Dermis microvascular lymphatic vessel endothelial cell (primary cell): ENCODE measurements around the gene C5orf15. TPM values are rescaled to one million over a fixed set of nuclear protein-coding genes. Genes with fewer than 3 reads are reported as not detected.
A peak's percentile ranks its signal among the peaks of the same experiment; 100 is the strongest.
"Not testable (repeated sequence)": the region's sequence is repeated elsewhere in the genome, so short reads cannot be mapped to it uniquely, and the experiment has no call there.

Source experiments
- DNase-seq, 2 donors: peaks; one replicate each; pipeline versions ENCODE4 v3.0.0 to v3.0.0-alpha.2; 2010; ENCODE audit warnings: low read depth in 2 of 2
- total RNA-seq: library from RNA; depleted of rRNA; stranded (reverse); fragments of >200 nt; gene quantifications from 2 replicates; pipeline ENCODE4 v1.2.1, GENCODE V29; 2014

The C5orf15 gene
- total RNA-seq, 1 donor from 2014 or later = 23.0 TPM

DNA sequence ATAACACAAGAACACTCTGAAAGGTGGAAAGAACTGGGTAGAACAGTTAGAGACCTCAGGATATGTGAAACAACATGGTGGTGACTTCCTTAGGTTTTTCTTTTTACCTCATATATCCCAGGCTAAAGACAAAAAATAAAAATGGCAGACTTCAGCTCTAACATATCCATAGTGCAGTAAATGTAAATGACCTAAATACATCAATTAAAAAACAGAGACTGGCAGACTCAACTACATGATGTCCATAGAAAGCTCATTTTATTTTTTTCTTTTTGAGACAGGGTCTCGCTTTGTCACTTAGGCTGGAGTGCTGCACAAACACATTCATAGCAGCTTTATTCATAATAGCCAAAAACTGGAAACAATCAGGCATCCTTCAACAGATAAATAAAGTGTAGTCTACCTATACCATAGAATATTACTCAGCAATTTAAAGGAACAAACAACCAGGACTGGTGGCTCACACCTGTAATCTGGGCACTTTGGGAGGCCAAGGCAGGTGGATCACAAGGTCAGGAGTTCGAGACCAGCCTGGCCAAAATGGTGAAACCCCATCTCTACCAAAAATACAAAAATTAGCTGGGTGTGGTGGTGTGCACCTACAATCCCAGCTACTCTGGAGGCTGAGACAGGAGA, 4.8 kb downstream of the C5orf15 start:
- DNase-seq = no peak

DNA sequence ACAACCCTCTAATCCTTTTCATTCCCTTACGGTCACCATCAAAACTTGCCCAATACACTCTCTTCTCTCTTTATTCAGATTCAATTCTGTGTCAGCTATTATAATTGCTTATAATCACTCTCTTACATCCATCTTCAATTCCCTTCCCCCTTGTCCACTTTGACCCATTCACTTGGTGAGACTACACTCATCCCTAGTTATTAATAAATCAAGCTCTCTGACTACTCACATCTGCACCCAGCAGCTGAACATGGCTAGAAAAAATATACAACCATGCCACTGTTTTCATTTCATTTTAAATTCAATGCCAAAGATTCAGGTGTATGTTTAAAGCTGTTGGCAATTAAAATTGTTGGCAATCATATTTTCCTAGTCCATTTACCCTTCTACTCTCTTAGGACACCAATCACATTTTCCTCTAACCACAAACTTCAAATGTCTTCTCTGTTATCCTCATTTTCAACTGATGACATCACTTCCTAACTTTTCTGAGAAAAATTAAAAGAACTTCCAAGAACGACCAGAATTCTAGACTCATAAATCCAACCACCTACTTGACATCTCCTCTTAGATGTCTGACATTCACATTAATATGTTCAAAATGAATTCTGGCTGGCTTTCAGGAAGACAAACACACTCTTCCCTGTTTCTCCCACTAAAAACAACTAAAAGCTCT, 5.5 kb downstream of the C5orf15 start:
- DNase-seq = peak in 1 of 2 donors; percentile 24

DNA sequence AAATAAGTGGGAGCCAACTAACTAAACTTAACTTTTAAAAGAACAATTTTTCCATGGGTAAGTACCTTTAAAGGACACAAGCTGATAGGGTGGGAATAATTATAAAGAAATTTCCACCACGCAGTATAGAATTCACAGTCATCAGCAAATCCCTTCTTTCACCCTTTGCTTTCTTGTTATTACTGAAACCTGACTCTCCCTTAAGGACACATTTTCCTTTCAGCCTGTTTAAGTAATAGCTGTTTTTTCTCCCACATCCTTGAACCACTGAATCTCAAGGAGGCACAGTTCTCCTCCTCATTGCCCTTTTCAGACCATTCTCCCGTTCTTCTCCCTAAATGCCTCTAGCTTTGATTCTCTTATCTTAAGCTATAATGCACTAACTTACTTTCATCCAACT, 6.3 kb downstream of the C5orf15 start:
- DNase-seq = no peak

DNA sequence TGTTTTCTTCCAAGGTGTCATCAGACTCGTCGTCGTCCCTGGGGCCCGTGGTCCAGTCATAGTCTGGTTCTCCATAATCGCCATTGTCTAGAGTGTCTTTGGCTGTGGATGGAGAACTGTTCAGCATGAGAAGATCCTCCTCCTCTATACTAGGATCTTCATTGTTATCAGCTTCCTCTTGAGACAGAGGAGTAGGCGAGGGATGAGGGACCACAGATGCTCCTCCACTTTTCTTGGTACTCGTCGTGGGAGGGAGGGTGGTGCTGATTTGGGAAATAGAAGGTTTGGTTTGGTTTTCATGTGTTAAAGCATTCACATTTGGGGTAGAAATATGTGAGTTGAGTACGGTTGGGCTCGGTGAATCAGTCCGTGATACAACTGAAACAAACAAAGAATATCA, 8.8 kb downstream of the C5orf15 start:
- DNase-seq = no peak

DNA sequence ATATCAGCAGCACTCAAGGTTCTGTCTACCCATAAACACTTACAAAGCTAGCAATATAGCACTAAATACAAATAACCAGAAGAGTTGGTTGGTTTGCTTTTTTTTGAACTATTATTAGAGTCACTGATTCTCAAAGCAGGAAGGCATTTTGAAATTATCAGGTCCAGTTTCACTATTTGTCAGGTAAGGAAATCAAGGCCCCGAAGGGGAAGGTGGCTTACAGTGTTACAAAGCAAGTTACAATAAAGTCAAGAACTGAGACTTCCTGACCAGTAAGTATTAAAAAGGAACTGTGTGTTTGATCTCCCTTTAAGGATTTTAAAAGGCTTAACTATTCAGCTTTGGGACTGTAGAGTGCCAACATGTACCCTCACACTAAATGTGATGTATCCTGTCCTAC, 10.8 kb downstream of the C5orf15 start:
- DNase-seq = no peak

DNA sequence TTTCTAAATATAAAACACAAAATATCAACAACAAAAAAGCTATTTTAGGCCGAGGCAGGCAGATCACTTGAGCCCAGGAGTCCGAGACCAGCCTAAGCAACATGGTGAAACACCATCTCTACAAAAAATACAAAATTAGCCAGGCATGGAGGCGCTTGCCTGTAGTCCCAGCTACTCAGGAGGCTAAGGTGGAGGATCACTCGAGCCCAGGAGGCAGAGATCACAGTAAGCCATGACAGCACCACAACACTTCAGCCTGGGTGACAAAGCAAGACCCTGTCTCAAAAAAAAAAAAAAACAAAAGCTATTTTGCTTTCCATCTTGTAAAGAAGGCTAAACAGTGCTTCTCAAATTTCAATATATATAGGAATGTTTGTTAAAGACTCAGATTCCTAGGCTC, 11.3 kb downstream of the C5orf15 start:
- DNase-seq = no peak

DNA sequence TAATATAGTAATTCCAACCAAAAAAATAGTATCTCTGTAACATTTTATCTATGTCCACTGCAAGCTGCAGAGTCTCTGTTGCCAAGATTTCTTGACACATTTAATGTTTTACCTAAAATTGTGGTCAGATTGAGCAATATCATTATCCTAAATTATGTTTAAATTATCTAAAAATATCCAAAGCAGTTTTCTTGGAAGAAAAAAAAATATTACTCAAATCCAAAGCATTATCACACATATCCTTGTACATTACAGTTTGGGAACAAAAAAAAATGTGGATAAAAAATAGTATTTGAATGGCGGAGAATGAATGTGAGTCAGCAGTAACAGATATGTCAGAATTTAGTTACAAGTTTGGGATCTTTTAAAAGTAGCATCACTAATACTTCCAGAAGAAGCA, 12.2 kb downstream of the C5orf15 start:
- not testable (repeated sequence) for DNase-seq

DNA sequence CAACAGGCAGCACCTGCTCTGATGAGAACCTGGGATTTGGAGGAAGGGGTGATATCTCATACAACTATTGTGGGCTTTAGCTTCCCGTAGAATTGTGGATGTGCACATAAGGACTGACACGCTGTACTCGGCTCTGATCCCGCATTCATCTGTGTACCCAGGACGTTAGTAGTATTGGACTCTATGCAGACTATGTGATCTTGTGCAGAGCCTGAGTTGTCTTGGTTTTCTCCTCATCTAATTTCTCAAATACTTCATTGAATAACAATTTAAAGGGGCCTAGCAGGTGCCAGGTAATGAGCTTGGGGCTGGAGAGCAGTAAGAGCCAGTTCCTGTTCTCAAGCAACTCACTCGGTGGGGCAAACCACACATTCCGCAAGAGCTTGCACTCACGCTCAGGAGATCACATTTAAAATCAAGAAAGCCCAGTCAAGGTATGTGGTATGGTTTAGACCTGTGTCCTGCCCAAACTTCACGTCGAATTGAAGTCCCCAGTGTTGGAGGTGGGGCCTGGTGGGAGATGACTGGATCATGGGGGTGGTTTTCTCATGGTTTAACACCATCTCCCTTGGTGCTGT, 14.8 kb downstream of the C5orf15 start:
- DNase-seq = no peak

DNA sequence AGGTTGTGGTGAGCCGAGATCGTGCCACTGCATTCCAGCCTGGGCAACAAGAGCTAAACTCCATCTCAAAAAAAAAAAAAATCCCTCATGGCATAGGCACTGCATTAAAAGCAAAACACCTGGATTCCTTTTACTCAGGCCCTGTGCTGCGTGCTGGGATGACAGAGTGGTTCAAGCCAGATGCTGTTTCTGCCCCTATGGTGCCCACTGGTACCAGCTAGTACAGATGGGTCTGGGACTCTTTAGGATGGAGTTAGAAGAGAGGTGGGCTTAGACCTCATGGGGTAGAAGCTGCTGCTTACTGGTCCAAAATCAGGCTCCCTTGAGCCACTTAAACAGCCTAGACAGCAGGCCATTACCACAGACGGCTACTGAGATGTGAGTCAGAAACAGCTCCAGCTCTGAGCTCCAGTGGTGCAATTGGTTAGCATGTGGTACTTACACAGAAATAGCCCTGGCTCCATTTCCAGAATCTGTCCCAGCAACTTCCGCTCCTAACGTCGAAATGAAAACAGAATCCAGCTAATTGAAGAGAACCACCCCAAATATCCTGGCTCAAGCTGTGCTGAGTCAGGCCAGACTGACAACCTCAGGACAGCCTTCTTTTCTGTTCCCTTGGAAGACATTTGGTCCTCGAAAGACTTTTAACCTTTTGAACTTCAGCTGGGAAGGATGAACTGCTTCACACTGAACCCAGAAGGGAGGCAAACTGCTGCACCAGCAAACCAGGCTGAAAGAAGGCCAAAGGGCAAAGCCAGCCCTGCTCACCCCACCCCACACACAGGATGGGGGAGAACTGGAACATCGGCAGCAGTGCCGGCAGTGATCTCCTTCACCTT, 15.5 kb downstream of the C5orf15 start:
- DNase-seq = peak; percentile 83 to 86

DNA sequence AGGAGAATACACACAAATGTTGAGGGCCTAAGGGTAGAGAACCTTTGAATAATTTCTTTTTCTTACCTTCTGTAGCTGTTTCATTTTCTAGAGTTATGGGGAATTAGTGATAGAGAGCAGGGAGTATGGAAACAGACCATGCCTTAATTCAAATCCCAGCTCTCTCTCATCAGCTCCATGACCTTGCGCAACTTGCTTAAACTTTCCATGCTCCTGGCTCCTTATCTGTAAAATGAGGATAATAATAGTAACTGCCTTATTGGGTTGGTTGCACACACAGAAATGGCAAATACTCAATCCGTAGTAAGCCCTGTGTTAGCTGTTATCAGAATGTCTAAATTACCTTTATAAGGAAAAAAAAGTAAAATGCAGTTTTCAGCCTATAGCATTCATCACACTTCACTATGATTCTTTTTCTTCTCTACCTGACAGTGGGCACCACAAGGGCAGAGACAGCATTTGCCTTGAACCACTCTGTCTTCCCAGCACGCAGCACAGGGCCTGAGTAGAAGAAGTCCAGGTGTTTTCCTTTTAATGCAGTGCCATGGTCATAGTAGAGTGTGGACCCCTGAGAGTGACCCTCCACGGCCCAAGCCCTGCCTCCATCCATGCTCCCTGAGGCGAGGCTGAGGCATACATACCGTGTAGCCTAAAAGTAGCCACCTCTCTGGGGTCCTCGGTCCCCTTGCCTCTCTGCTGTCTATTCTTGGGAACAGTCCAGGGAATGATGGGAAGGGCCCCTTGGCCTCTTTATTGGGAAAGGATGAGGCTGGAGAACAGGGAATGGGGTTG, 17.4 kb downstream of the C5orf15 start:
- DNase-seq = no peak

DNA sequence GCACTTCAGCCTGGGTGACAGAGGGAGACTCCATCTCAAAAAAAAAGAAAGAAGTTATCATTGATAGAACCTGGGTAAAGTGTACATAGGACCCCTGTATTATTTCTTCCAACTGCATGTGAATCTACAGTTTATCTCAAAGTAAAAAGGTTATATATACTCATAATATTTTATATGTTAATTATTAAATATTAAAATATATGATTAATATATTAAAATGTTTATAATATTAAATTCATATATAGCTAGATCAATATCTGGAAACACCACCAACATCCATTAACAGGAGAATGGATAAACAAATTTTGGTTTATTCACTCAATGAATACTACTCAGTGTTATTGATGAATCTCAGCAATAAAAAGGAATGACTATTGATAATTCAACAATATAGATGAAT, 19.7 kb downstream of the C5orf15 start:
- DNase-seq = no peak

DNA sequence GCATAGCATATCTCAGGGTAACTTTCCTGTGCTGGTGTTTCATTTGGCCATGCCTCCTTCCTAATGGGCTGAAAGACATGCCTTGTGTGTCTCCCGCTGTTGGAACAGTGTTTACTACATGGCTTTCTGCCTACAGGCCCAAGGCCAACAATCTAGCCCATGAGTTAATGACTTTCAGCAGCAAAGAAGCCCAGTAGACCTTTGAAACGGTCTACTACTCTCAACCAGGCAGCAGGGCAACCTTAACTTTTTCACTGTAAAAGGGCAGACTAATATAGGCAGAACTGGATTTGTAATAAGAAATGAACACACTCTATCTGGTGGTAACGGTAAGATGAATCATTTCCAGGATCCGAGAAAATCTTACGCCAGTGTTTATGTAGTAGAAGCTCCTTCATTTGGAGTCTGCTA, 21.0 kb downstream of the C5orf15 start:
- peak in 1 of 2 donors; percentile 43 for DNase-seq

DNA sequence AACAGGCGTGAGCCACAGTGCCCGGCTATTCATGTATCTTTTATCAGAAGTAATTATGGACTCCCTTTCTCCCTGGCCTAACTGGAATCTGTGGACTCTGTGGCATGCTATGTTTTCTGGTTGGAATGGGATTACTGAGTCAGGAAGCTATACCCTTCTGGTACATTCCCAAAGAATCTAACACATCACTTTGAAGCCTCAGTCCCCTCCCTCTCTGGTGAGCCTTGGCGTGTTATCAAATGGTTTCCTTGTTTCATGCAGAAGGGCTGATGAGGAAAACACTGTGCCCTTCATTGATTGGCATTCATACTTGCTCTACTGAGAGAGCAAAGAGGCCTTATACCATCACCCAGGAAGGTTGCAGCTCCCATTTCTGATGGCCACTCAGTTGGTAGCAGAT, 22.9 kb downstream of the C5orf15 start:
- no peak for DNase-seq

DNA sequence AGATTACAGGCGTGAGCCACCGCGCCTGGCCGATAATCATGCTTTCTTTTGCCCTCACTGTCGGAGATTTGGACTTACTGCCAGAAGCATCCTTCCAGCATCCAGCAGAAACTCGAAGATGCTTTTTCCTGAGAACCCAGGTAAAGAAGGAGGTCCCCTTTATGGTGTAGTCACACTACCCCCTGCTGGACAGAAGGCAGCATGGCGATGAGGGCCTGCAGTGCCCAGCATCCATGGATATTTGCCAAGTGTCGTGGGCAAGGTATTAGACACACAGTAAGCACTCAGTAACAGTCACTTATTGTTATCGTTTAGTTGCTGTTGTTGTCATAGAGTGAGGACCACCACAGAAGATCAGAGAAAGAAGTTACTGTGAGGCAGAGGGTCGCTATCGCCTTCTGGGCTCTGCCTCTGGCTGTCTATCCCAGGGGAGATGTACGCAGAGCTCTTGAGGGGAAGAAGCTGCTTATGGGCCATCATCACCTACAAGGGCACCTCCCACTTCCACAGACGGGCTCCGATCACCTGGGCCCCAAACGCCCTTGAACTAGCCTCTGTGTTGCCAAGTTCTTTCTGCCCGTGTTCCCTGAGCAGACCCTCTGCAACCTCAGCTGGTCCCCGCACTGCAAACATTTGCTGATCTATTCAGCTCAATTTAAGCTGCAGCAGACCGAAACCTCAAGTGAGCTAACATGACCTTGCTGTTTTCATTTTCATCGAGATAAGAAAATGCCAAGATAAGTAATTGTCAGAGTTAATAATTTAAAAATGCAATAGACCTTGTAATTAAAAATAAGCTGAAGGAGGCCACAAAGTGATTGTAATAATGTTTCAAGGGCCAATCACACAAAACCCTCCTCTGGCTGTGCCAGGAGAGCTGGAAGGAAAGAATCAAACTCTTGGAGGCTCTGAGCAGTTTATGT, 23.9 kb downstream of the C5orf15 start:
- peak; percentile 57 to 69 for DNase-seq

DNA sequence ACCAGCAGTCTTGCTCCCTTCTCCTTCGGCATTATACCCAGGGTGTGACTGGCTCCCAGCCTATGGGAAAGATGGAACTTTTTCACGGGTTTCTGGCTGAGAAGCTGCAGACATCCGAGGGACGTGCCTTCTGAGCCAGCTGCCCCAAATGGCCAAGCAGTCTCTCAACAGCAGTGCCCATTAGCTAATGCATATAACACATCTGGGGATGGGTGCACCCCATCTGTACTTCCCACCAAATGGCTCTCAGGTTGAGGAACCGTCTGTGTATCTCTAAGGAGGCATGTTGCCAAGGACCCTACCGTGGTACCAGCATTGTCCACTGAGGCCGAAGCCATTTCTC, 25.0 kb downstream of the C5orf15 start:
- no peak for DNase-seq

DNA sequence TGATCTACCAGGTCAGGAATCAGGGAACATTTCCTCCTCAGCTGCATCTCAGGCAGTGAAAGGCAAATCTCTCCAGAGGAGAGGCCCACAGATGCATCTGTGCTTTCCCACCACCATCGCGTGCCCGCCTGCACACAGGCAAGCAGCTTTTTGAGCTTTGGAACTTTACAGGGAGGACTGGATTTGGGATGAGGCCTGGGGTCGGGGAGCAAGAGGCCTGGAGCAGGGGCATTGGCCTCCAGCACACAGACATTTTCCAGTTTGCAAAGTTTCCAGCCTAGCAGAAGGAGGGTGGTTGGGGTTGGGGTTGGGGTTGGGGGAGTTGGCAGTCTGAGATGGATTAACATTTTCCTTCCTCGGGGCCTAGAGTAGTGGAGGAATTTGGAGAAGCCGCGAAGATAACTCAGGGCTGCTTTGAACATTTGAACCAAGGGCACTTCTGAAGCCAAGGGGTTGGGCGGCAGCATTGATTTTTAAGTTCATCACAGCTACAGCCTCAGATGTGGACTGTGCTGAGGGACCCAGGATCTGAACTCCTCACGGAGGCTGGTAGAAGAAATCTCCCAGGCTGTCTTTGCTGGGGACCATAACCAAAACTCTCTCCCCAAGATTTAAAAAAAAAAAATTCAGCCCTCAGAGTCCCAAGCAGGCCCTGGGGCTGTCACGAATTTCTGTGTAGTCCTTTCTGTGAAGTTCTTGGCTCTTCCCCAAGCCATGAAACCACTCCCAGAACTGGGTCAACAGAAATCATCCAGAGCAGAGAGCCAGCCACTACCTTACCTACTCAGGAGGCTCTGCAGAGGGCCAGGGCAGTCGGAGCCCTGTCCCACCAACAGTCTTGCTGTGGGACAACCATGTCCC, 25.6 kb downstream of the C5orf15 start:
- no peak for DNase-seq

DNA sequence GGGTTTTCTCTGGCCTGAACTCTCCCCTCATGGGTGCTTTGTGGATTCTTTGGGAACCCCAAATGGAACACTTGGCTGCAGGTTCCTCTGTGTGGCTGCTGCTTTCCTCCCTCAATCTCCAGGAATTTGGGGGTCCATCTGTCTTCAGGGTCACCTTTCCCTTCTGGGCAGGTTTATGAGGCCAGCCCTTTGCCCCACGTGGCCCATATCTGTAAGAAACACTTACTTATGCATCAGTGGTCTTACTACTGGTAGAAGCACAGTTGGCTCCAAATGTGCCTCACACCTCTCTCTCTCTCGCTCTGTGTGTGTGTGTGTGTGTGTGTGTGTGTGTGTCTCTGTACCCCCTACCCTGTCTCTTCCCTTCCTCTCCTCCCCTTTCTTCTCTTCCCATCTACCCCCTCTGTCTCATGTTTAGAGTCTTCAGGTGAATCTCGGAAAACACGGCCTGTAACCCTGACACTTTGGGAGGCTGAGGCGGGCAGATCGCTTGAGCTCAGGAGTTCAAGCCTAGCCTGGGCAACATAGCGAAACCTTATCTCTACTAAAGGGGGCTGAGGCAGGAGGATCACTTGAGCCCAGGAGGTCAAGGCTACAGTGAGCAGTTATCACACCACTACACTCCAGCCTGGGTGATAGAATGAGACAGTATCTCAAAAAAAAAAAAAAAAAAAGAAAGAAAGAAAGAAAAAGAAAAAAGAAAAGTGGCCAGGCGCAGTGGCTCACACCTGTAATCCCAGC, 26.8 kb downstream of the C5orf15 start:
- DNase-seq = no peak

DNA sequence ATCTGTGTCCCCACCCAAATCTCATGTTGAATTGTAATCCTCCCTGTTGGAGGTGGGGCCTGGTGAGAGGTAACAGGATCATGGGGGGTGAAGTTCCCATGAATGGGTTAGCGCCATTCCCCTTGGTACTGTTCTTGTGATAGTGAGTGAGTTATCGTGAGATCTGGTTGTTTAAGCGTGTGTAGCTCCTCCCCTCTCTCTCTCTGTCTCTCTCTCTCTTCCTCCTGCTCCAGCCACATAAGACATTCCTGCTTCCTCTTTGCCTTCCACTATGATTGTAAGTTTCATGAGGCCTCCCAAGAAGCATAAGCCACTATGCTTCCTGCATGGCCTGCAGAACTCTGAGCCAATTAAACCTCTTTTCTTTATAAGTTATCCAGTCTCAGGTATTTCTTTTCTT, 28.8 kb downstream of the C5orf15 start:
- DNase-seq = no peak

DNA sequence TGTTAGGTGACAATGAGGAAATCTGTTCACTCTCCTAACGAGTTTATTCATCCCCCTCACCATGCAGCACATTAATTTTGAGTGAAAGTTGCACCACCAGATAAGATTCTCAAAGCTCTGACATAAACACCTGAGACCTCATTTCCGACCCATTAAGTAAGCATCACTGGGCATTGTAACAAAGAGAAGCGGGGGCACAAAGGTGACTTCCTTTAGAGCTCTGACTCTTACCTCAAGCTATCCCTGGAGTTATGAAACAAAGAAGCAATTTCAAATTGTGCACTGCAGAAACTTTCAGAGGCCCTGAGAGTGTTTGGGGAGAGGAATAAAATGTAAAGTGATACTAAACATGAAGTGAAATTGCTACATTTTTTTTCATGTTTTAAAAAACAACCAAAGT, 29.5 kb downstream of the C5orf15 start:
- DNase-seq = peak; percentile 38 to 77
